GM12872 (cell line): ENCODE data around the gene VAV2.

Source experiments
- TF ChIP-seq, protein P1 (sequence below): IDR thresholded peaks from 3 replicates; pipeline ENCODE4 v1.5.1; 2011; ENCODE audit warnings: low read depth, mild to moderate bottlenecking, low read length, moderate library complexity; ENCODE audit not compliant: insufficient read depth

Gene VAV2

DNA sequence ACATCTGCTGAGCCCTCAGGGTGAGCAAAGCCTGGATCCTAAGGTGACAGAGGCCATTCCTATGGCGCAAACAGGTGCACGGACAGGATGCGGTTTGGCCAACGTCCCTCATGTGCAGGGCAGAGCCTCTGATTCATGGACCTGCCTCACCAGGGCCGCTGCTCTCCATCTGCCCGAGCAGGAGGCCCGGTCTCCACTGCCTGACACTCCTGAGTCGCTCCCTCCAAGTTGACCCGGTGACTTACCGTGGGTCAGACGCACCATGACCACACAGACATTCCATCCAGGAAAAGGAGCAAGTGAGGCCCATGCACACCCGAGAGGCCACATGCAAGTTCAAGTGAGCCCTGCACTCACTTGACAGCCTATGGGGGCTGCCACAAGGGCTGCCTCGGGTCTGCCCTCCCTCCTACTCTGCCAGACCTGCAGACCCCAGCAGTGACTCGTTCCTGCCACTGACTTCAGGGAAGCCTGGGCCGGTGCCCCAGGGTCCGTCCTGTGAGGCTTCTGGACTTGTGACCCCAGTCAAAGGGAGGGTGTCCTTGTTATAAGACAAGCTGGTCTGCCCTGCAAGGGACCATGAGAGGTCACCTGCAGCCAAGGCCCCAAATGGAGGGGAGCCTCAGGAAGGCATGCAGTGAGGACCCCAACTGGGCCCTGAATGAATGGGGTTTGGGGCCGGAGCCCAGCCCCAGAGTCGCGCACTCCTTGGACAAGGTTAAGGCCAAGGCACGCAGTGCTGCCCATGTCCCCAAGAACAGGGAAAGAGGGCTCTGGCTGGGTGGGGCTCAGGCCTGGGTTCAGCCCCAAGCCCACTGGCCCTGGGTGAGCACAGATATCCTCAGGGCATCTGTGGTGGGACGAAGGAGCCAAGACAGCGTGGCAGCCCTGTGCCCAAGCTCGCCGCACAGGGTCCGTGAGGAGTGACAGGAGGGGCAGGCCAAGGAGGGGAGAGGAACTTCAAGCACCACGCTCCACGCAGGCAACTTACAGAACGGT, 43.2 kb upstream of the VAV2 start:
- TF ChIP-seq, protein P1, sequence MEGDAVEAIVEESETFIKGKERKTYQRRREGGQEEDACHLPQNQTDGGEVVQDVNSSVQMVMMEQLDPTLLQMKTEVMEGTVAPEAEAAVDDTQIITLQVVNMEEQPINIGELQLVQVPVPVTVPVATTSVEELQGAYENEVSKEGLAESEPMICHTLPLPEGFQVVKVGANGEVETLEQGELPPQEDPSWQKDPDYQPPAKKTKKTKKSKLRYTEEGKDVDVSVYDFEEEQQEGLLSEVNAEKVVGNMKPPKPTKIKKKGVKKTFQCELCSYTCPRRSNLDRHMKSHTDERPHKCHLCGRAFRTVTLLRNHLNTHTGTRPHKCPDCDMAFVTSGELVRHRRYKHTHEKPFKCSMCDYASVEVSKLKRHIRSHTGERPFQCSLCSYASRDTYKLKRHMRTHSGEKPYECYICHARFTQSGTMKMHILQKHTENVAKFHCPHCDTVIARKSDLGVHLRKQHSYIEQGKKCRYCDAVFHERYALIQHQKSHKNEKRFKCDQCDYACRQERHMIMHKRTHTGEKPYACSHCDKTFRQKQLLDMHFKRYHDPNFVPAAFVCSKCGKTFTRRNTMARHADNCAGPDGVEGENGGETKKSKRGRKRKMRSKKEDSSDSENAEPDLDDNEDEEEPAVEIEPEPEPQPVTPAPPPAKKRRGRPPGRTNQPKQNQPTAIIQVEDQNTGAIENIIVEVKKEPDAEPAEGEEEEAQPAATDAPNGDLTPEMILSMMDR = no peak

- TF ChIP-seq, protein P1 = no peak
Observed at GRCh38 chr9:134034215-134035040, 42.3 kb upstream of the VAV2 start.

DNA sequence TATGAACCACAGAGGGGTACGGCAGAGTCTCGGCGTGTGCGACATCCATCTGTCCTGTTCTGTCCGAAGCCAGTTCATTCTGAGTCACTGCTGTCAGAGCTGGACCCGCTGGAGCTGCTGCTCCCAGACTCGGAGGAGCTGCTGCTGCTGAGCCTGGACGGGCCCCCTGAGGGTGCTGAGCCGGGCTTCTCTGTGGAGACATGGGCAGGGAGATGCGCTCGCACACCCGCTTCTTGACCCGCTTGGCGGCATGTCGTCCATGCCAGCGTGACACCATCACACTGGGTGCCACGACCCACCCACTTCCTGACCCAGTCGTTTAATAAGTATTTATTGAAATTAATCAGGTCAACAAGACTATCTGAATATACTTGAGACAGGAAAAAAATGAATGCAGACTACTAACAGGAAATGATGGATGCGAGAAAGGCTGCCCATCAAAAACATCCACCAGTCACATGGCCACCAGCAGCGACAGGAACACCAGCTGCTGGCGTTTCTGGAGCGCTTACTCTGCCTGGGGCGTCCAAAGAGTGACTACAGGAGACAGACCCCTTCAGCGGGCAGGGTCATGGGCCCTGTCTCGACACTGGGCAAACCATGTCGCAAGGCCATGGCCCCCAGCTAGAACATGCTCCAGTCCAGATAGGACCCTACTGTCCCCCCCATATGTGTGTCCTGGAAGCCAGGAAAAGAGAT, 41.5 kb upstream of the VAV2 start:
- TF ChIP-seq, protein P1 = no peak

GRCh38 chr9:134032456-134033222, 40.5 kb upstream of the VAV2 start:
- TF ChIP-seq, protein P1 = no peak

GRCh38 chr9:134031783-134032182, 39.7 kb upstream of the VAV2 start:
- TF ChIP-seq, protein P1 = no peak

DNA sequence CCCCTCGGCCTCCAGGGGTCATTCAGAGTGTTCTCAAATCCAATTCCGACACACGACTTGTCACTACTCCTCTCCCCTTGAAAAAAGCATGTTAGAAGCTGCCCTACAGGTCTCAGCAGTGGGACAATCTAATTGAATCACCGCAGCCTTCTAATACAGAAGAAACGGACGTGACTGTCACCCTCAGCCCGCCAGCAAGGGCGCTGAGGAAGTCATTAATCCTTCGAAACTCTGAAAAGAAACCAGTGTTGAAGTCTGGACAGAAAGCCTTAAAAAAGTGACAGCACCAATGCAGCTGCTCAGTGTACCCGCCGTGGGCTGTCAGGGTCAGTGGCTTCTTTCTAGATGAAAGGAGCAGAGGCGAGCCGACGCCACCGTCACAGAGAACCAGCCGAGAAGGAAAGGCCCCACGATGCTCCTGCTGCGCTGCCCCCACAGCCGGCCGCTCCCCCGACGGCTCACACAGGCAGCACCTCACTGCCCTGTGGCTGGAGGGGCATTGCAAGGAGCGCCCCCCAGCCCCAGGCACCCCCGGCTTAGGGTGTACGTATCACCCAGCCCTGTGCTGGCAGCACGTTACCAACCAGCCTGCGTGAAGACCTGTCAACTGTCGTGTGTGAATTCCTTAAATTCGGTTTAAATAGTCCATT, 38.8 kb upstream of the VAV2 start:
- TF ChIP-seq, protein P1 = no peak
